Lower lobe of right lung (tissue), 2 donors: Measurements from ENCODE around the gene CYFIP1. TPM values are rescaled to one million over a fixed set of nuclear protein-coding genes. Genes with fewer than 3 reads are reported as not detected.
"Not testable (repeated sequence)": the region's sequence is repeated elsewhere in the genome, so short reads cannot be mapped to it uniquely, and the experiment has no call there.

ENCODE experiments used
- ATAC-seq, 2 donors: fragments of 200-7000 bp; cut with Tn5 transposase; one replicate each; pipeline ENCODE4 v1.9.1; 2020 to 2022; ENCODE audit warnings: mild to moderate bottlenecking in 2 of 2, moderate library complexity in 2 of 2
- DNase-seq: peaks from one replicate; pipeline ENCODE4 v3.0.0-alpha.2; 2020
- H3K27ac ChIP-seq: fragments of 200-600 bp; one replicate; pipeline ENCODE4 v1.8.0; 2022
- H3K27me3 ChIP-seq: fragments of 200-600 bp; one replicate; pipeline ENCODE4 v1.8.0; 2022; ENCODE audit warnings: low read depth
- H3K36me3 ChIP-seq: fragments of 200-600 bp; one replicate; pipeline ENCODE4 v1.8.0; 2022; ENCODE audit warnings: mild to moderate bottlenecking
- H3K4me1 ChIP-seq: fragments of 200-600 bp; one replicate; pipeline ENCODE4 v1.8.0; 2022
- H3K4me3 ChIP-seq: fragments of 200-600 bp; one replicate; pipeline ENCODE4 v1.8.0; 2022; ENCODE audit warnings: mild to moderate bottlenecking
- H3K9me3 ChIP-seq: fragments of 200-600 bp; one replicate; pipeline ENCODE4 v1.8.0; 2022
- CTCF ChIP-seq: fragments of 200-600 bp; IDR thresholded peaks from one replicate; pipeline ENCODE4 v1.8.0; 2022; ENCODE audit warnings: antibody characterized with exemption, mild to moderate bottlenecking
- intact Hi-C: fragments of 100-400 bp; cut with DNase I; formaldehyde crosslinking; loops from one replicate; pipeline ENCODE4 v1.11.0; 2022
- long read RNA-seq: library from polyadenylated mRNA; unstranded; transcript quantifications from one replicate; pipeline ENCODE4 v2.0.0, GENCODE V29; 2021
- total RNA-seq: library from RNA; stranded (reverse); fragmentation: NEBNext Ultra II Directional; extraction: Animal tissue kit (Norgen Biotek cat#: 25700); gene quantifications from one replicate; pipeline ENCODE4 v1.2.1, GENCODE V29; 2021
- donor health status: DM: no; HTN: yes; CAD: no; lungs with severe emphysema.

The CYFIP1 gene
- 153 TPM for total RNA-seq
- long read RNA-seq, full-length matches to known transcripts: 96 of 214 reads
- long read RNA-seq, partial matches to known transcripts: 87 of 214 reads
- long read RNA-seq, other reads (novel, unspliced or antisense): 31 of 214 reads

DNA sequence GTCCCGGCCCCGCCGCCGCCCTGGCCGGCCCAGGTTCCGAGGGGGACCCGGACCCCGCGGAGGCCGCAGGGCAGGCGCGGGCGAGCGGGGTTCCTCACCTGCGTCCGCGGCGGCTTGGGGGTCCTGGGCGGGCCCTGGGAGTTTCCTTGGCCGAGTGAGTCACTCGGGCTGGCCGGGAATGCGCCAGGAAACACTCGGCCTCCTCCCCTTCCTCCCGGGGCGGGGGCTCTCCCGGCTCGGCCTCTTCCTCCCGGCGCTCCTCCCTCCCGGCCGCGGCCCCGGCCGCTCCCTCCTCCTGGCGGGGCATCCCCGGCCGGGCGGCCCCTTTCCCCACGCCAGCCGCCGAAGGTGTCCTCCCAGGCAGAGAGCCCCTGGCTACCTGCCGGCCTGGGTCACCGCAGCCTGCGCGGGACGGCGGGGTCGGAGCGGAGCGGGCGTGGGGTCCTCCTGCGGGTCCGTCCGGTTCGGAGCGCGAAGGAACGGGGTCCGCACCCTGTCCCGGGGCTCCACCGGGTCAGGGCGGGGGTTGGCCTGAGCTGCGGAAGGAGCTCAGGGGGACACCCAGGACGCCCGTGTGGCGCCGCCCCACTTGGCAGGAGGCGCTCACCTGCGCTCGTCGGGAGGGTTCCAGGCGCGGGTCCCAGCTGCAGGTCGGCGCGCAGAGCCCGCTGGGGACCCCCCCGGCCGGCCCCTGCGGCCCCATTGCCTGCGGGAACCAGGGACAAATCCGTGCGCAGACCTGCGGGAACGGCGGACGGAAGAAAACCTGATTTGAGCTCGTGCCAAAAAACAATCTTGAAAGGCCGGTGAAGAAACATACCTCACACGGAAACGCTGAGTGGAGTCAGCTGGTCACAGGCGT lies at the start of gene CYFIP1:
Gene CYFIP1, minus strand, starts transcription at position 180 of the 862 bp plus-strand sequence. CDS start 33,083 bp downstream, outside the sequence.
- Histone ChIP-seq H3K4me3 (peak within 1 kb of the TSS; percentile 90), H3K36me3 (no peaks in the 10 kb centered on the region), H3K27me3 (no peaks in the 10 kb centered on the region), H3K27ac (peak within 1 kb of the TSS; percentile 89), H3K4me1 (peaks cover 19% of the 10 kb centered on the region), H3K9me3 (no peaks in the 10 kb centered on the region)
- no peak for TF ChIP-seq CTCF
- ATAC-seq (peak; percentile 97), DNase-seq (peak; percentile 90)
- intact Hi-C loops: no loop called here

- DNase-seq: no peak
- H3K36me3 ChIP-seq: peaks cover 99% of the 10 kb centered on the region
These were observed 46.0 kb upstream of the CYFIP1 start for GRCh38 chr15:23026218-23026617.

DNA sequence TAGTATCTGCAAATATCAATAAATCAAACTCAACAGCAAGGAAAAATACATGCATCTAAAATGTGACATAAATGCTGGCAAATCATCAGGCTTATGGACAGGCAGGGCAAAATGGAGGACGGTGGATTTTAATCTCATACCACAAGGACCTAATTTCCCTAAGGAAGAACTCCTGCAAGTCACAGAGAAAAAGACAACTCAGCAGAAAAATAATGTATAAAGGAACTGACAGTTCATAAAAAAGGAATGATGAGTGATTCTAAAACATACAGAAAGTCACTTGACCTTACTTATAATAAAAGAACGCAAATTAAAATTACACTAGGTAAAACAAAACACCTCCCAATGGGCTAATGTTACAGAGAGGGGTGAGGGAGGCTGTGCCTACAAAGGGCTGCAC lies 42.0 kb upstream of the CYFIP1 start:
- ATAC-seq (no peak), DNase-seq (no peak)
- H3K36me3 ChIP-seq: peaks cover 99% of the 10 kb centered on the region
- H3K4me3 ChIP-seq: no peak overlapping the region
- intact Hi-C loops: no loop called here
- no peaks in the 10 kb centered on the region for H3K9me3 ChIP-seq
- no peak overlapping the region for H3K27ac ChIP-seq
- no peaks in the 10 kb centered on the region for H3K4me1 ChIP-seq
- TF ChIP-seq CTCF: no peak
- no peaks in the 10 kb centered on the region for H3K27me3 ChIP-seq

More at GRCh38 chr15:23026218-23026617, 46.0 kb upstream of the CYFIP1 start:
- ATAC-seq: no peak
- no peak for TF ChIP-seq CTCF
- intact Hi-C loops: no loop called here
- H3K4me3 ChIP-seq: no peak overlapping the region
- no peak overlapping the region for H3K27ac ChIP-seq
- no peaks in the 10 kb centered on the region for H3K9me3 ChIP-seq
- no peaks in the 10 kb centered on the region for H3K27me3 ChIP-seq
- no peaks in the 10 kb centered on the region for H3K4me1 ChIP-seq

- intact Hi-C loops: no loop called here
- TF ChIP-seq CTCF: no peak
- H3K9me3 ChIP-seq: no peaks in the 10 kb centered on the region
- H3K27ac ChIP-seq: no peak overlapping the region
- no peaks in the 10 kb centered on the region for H3K4me1 ChIP-seq
- ATAC-seq: peak in 1 of 2 donors; percentile 17
- H3K27me3 ChIP-seq: no peaks in the 10 kb centered on the region
- no peak for DNase-seq
- H3K36me3 ChIP-seq: peaks cover 94% of the 10 kb centered on the region
- H3K4me3 ChIP-seq: no peak overlapping the region
These were observed 34.3 kb upstream of the CYFIP1 start for GRCh38 chr15:23014394-23015000.

DNA sequence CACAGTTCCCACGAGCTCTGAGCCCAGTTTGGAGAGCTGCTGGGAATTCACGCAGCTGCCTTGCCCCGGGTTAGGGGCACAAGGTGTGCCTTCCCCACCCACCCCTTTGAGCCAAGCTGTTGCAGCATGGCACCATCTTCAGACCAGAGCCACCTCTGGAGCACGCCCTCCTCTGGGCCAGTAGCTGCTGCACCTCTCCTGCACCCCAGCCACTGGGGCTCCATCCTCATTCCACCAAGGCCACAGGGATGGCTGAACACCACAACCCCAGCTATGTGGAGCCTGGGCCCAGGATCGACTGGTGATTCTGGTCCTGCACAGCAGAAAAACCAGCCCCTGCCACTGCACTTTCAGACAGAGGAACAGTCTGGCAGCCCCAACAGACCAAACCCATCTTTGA lies 33.5 kb upstream of the CYFIP1 start:
- no peaks in the 10 kb centered on the region for H3K4me1 ChIP-seq

DNA sequence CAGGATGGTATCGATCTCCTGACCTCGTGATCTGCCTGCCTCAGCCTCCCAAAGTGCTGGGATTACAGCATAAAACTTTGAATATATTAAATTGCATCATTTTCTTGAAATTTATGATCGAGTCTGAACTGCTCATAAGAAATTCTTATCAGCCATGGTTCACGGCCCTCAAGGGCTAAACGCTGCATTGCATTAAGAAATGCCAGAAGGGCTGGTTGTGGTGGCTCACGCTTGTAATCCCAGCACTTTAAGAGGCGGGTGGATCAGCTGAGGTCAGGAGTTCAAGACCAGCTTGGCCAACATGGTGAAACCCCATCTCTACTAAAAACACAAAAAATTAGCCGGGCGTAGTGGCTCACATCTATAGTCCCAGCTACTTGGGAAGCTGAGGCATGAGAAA lies 32.4 kb upstream of the CYFIP1 start:
- ATAC-seq, H3K9me3 ChIP-seq, H3K4me1 ChIP-seq, H3K27me3 ChIP-seq, H3K4me3 ChIP-seq, H3K27ac ChIP-seq, DNase-seq, intact Hi-C loops: not testable (repeated sequence)
- peaks cover 94% of the 10 kb centered on the region for H3K36me3 ChIP-seq

More for the DNA sequence above, 33.5 kb upstream of the CYFIP1 start:
- intact Hi-C loops: no loop called here
- ATAC-seq (peak in 1 of 2 donors; percentile 34), DNase-seq (no peak)
- H3K9me3 ChIP-seq: no peaks in the 10 kb centered on the region
- H3K4me3 ChIP-seq: no peak overlapping the region
- no peaks in the 10 kb centered on the region for H3K27me3 ChIP-seq
- no peak overlapping the region for H3K27ac ChIP-seq
- peaks cover 94% of the 10 kb centered on the region for H3K36me3 ChIP-seq
- no peak for TF ChIP-seq CTCF
